Globus pallidus (tissue), 1 donor: Measurements from ENCODE around the gene LRRC26.
A peak's percentile ranks its signal among the peaks of the same experiment; 100 is the strongest.

Source experiments
- DNase-seq: peaks from one replicate; pipeline ENCODE4 v3.0.0-alpha.2; 2015; ENCODE audit warnings: low spot score

LRRC26 gene

DNA sequence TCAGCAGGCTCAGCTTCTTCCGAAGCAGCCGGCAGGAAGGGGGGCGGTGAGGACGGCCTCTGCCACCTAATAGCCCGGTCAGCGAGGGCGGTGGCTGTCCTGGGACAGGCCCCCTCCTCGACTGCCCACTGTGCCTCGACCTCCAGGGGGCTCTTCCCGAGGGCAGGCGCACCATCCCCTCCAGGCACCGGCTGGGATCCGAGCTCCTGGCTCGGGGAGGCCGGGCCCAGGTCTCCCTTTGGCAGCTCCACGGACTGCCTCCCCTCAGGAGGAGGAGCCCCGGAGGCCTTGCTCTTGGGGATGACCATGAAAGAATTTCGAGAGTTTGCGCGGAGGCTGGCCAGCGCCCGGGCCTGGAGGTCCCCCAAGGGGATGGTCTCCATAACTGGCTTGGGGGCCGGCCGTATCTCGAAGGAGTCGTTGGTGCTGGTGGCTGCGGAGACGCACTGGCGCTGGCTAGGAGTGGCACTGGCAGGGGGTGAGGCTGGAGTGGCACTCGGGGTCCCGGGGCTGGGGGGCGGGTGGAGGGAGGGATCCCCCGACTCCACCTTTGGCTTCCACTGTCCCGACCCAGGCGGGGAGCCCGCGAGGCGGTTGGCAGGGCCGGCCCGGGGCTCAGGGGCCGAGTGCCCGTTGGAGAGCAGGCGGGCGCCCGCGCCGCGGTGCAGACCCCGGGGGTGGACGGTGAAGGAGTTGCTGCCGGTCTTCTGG lies 29.7 kb upstream of the LRRC26 start:
- no peak for DNase-seq

- DNase-seq: peak; percentile 7
Measured at GRCh38 chr9:137198902-137199283, 29.0 kb upstream of the LRRC26 start.

DNA sequence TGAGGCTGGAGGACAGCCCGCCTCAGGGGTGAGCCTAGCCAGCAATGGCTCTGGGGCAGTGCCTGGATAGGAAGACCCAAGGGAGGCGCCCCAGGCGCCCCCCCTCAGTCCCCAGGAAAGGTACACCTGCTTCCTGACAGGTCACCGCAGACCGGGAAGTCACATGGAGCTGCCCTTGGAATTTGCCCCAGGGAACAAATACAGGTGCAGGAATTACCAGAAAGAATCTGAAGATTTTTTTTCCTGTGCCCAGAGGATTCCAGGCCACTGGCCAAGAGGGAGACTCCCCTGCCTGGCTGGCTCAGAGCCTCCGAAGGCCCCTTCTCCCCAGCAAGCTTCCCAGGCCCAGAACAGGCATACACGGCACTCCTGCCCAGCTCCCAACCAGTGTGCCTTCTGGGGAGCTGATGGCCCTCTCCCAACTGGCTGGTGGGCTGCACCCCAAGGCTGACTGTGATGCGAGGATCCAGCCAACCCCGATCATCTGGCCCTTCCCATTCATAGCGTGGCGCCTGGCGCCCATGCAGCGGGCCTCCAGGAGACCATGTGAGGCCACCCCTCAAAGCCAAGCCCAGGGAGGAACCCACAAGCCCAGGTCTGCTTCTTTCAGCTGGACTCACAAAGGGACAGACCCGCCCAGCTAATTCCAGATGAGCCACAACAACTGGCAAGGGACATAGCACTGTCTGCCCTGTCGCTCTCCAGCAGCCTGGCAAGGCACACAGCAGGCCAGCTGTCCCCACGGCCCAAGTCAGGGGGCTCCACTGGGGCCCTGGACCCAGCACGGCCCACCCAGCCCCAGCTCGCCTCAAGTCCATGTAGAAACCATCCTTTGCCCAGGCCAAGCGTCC lies 28.4 kb upstream of the LRRC26 start:
- DNase-seq: no peak

DNA sequence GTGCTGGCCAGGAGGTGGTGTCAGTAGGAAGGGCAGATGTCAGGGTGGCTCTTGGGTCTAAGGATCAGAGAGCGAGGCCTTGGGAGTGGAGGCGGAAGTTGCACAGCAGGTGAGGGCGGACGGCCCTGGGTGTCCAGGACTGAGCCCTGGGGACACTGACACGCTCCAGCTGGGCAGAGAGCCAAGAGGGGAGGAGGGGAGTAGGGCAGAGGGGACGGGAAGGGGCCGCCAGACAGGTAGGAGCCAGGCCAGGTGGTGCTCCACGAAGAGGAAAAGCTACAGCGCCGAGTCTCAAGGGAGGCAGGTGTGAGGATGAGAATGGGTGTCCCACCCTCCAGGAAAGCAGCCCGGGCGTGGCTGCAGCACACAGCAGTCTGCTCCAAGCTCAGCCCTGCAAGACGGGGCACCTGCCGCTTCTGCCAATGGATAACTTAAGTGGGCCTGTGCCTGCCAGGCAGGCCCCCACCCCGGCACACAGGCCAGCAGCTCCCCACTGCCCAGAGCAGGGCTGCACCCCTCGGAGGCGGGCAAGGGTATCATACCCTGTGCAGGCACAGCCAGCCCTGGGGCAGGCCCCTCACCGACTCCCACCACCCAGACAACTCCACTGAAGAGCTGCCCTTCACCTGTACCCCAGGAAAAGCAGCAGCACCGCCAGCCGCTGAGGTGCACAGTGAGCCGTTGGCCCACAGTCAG lies 25.8 kb upstream of the LRRC26 start:
- DNase-seq: no peak

- no peak for DNase-seq
Measured at GRCh38 chr9:137194909-137195308, 25.1 kb upstream of the LRRC26 start.

GRCh38 chr9:137194388-137194787 lies 24.5 kb upstream of the LRRC26 start:
- DNase-seq: peak; percentile 94

DNA sequence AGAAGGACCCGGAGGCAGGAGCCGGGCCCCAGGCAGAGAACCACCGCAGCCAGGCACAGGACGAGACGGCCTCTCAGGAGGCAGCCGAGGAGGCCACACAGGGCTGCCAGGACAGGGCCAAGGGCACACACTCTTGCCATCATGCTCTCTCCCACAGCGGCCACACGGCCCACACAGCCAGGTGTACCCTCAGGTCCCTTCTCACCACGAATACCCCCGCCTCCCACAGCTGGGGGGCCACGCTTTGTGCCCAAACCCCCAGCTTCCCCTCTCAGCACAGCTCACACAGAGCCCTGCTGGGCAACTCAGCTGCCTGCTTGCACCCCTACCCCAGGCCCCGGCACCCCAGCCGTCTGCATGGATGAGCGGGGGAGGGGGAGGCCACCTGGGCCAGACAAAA lies 23.9 kb upstream of the LRRC26 start:
- no peak for DNase-seq

DNA sequence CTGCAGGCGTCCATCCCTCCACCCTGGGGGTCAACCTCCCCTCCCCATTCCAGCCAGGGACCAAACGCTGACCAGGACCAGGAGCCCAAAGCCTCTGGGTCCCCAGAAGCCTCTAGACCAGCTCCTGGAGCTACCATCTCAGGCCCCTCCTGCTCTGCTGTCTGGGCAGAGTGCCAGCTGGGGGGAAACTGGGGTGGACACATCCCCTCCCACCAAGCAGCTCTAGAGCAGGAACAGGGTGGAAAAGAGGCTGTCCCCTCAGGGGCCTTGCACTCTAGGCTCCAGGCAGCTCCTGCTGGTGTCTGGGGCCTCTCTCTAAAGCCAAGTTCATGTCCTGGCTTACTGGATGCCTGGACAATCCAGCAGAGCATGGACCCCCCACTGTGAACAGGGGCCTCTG lies 23.0 kb upstream of the LRRC26 start:
- no peak for DNase-seq

DNA sequence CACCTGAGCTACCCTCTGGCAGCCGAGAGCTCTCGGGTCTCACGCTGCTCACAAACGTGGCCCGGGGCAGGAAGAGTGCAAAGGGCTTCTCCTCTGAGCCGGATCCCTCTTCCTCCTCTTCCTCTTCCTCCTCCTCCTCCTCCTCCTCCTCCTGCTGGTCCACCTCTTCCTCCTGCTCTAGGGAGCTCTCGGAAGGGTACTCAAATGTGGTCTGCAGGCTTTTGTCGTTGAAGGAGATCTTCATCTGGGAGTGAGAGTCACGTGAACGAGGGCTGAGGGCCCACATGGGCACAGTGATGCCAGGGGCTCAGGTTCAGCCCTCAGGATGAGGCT lies 22.6 kb upstream of the LRRC26 start:
- DNase-seq: no peak

- DNase-seq: peak; percentile 93
Measured at GRCh38 chr9:137191691-137192447, 22.0 kb upstream of the LRRC26 start.

DNA sequence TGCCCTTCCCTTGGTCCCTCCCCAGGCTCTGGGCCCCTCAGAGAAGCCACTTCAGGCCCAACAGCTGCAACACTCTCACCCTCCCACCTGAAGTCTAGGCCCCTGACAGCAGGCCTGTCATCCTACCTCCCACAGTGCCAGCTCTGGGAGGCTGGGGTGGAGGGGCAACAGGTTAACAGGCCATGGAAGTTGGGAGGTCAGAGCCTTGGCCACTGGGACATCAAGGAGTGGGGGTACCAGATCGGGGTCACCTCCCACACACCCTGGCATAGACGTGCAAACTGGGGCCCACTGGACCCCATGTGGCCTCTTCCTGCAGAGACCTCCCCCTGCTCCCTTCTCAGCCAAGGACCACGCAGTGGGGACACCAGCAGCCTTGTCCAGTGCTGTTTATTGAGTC lies 21.4 kb upstream of the LRRC26 start:
- no peak for DNase-seq

- no peak for DNase-seq
Measured at GRCh38 chr9:137190315-137190856, 20.5 kb upstream of the LRRC26 start.

DNA sequence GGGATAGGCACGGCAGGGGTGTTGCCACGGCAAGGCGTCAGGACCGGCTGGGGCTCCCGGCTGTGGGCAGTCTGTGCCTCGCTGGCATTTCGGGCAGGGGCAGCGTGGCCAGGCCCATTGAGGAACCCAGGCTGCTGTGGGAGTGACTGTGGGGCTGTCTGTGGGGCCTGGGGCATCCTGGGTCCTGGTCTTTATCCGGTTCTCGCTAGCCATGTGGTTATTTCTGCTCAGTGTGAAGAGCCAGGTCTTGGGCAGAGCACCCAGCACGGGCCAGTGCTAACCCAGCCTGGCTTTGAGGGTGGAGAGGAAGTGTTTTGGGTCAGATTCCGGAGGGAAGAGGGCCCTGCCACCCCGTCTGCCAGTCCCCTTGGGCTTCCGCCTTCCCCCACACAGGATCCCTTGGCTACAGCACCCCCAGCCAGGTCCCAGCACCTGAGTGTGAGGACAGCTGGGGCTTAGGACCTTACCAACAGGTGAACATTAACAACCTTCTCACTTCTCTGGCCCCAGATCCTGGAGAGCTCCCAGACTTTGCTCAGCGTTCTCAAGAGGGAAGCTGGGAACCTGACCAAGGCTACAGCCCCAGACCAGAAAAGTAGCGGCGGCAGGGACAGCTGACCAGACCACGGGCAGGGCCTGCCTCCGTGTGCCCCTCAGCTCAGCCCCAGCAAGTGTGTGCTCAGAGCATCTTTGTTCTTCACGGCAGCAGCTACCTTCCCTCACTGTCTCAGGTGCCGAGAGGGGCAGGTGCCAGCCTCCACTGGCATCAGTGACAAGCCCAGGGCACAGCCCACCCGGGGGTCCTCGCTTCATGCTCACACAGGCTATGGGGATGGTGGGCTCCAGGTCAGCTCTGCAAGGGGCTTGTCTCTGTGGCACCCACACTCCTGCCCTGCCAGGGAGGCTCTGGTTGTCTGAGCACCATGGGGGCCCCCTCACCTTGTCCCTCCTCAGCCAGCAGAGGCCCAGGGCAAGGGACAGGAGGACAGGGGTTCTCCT lies 19.7 kb upstream of the LRRC26 start:
- no peak for DNase-seq

- peak; percentile 93 for DNase-seq
Measured at GRCh38 chr9:137188490-137189296, 18.8 kb upstream of the LRRC26 start, which contains the start of the genes ANAPC2 and SSNA1. Gene ANAPC2 (minus strand): TSS chr9:137188560. CDS start chr9:137188532, 28 bp downstream. Gene SSNA1 (plus strand): TSS chr9:137188676. CDS start chr9:137188727, 51 bp downstream.

GRCh38 chr9:137188086-137188489 lies 18.2 kb upstream of the LRRC26 start:
- no peak for DNase-seq

- no peak for DNase-seq
Measured at GRCh38 chr9:137187386-137187785, 17.5 kb upstream of the LRRC26 start.

- DNase-seq: no peak
Measured at GRCh38 chr9:137186385-137186784, 16.5 kb upstream of the LRRC26 start.

DNA sequence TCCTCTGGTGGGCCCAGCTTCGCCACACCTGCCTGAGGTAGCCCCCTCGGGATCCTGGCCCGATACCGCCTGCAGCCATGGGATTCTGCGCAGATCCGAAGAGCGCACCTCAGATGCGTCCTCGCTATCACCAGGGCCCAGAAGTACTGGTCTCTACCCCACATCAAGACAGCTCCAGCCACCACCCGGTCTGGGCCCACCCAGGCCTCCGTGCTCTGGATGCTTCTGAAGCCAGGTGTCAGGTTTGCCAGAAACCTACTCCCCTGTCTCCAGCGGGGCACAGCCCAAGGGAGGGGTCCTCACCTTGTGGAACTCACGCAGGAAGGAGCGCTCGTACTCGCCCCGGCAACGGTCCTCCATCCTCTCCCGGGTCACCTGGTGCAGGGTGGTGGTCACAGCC lies 16.1 kb upstream of the LRRC26 start:
- DNase-seq: no peak

DNA sequence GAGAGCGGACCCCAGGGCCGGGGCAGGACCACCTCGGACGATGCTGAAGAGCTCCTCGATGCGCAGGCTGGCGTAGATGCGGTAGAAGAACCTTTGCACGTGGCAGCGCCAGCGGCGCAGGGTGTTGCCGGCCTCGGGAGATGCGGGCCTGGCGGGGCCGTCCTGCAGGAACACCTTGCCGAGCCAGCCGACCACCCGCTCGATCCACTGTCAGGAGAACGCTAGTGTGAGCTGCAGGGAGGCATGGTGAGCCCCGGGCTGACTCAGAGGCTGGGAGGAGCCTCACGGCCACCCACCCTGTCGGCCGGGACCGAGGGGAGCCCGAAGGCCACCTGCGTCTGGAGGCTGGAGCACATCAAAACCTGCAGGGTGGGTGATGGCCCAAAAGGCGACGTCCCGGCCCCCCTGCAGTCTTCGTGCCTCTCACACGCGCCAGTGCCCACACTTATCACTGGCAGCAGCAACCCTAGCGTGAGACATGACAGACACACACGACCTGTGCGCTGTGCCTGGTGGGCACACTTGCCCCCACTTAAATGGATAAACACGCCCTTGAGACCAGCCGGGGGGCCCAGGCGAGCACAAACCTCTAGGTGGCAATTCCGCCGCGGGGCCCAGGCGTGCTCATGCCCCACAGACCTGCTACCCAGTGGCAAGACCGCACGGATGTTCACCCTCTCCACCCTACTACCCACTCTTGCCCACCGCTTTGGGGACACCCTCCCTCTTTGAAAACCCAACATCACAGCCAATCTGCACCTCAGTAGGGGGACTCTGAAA lies 15.2 kb upstream of the LRRC26 start:
- no peak for DNase-seq
